ENCODE results near the gene ONECUT1. TPM values are rescaled to one million over a fixed set of nuclear protein-coding genes. Genes with fewer than 3 reads are reported as not detected.

The ONECUT1 gene
- total and polyA plus RNA-seq, 2 donors from 2014 or later, result not detected

DNA sequence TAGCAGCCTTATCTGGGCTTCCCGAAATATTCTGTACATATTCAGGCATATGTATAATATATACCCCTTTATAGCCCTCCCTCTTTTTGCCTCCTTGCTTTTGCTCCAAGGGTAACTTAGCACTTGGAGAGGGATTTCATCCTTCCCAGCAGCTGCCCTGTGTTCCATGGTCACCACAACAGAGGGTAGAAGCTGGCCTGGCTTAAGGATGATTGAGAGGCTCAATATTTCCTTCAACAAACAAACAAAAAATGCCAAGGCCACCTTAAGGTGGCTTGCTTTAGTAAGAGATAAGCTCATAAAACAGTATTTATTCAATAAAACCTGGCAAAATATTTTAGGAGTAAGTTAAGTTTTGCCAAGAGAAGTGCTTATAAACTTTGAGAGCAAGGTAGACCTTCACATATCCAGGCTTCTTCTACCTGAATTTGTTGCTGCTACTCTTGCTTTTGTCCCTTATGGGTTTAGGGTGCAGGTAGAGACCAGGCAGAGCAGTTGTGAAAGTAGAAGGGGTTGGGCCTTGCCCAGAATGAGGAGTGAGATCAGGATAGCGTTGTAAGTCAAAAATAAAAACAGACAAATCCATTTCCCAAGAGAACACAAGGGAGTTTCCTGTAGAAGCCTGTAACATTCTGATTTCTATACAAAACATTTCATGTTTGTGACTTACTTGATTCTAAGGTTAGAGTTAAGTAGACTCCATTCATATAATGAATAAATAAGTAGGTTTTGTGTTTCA, 58.2 kb downstream of the ONECUT1 start:
- H3K9me3 ChIP-seq (ENCODE audit: control insufficient read depth in 2 of 3, insufficient read depth in 1 of 3, low read length in 3 of 3), result no peaks in the 10 kb centered on the region
- intact Hi-C loops (cut with DNase I), result no loop called here
- no peak overlapping the region for H3K27ac ChIP-seq (ENCODE audit: low read depth in 2 of 2, low read length in 2 of 2)
- H3K4me3 ChIP-seq (ENCODE audit: low read length in 3 of 3), result no peak overlapping the region
- TF ChIP-seq, protein P1, sequence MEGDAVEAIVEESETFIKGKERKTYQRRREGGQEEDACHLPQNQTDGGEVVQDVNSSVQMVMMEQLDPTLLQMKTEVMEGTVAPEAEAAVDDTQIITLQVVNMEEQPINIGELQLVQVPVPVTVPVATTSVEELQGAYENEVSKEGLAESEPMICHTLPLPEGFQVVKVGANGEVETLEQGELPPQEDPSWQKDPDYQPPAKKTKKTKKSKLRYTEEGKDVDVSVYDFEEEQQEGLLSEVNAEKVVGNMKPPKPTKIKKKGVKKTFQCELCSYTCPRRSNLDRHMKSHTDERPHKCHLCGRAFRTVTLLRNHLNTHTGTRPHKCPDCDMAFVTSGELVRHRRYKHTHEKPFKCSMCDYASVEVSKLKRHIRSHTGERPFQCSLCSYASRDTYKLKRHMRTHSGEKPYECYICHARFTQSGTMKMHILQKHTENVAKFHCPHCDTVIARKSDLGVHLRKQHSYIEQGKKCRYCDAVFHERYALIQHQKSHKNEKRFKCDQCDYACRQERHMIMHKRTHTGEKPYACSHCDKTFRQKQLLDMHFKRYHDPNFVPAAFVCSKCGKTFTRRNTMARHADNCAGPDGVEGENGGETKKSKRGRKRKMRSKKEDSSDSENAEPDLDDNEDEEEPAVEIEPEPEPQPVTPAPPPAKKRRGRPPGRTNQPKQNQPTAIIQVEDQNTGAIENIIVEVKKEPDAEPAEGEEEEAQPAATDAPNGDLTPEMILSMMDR (IDR thresholded peaks at IDR 0.05; ENCODE audit: borderline replicate concordance, extremely low read depth, insufficient read depth), result no peak
- DNase-seq (no peak), FAIRE-seq (no peak)
- H3K27me3 ChIP-seq (ENCODE audit: control insufficient read depth, insufficient read depth, low read length), result no peaks in the 10 kb centered on the region
- no peaks in the 10 kb centered on the region for H3K36me3 ChIP-seq (ENCODE audit: control insufficient read depth in 2 of 3, insufficient read depth in 3 of 3, low read length in 3 of 3)
- H3K4me1 ChIP-seq (ENCODE audit: control insufficient read depth in 2 of 3, insufficient read depth in 2 of 3, low read depth in 1 of 3, low read length in 3 of 3), result peaks cover 0 to 2% (median 0%) of the 10 kb centered on the region in 3 donors
- no peak overlapping the region for H3K9ac ChIP-seq (ENCODE audit: low read length in 3 of 3)

- no peaks in the 10 kb centered on the region for H3K27me3 ChIP-seq (ENCODE audit: control insufficient read depth, insufficient read depth, low read length)
- peaks cover 0 to 2% (median 0%) of the 10 kb centered on the region in 3 donors for H3K4me1 ChIP-seq (ENCODE audit: control insufficient read depth in 2 of 3, insufficient read depth in 2 of 3, low read depth in 1 of 3, low read length in 3 of 3)
- H3K36me3 ChIP-seq (ENCODE audit: control insufficient read depth in 2 of 3, insufficient read depth in 3 of 3, low read length in 3 of 3), result no peaks in the 10 kb centered on the region
- intact Hi-C loops (cut with DNase I), result no loop called here
- no peak overlapping the region for H3K27ac ChIP-seq (ENCODE audit: low read depth in 2 of 2, low read length in 2 of 2)
- TF ChIP-seq, protein P1 (IDR thresholded peaks at IDR 0.05; ENCODE audit: borderline replicate concordance, extremely low read depth, insufficient read depth), result no peak
- DNase-seq (no peak), FAIRE-seq (no peak)
- H3K4me3 ChIP-seq (ENCODE audit: low read length in 3 of 3), result no peak overlapping the region
- H3K9me3 ChIP-seq (ENCODE audit: control insufficient read depth in 2 of 3, insufficient read depth in 1 of 3, low read length in 3 of 3), result no peaks in the 10 kb centered on the region
- H3K9ac ChIP-seq (ENCODE audit: low read length in 3 of 3), result no peak overlapping the region
Measured at GRCh38 chr15:52731004-52731403, 59.1 kb downstream of the ONECUT1 start.

DNA sequence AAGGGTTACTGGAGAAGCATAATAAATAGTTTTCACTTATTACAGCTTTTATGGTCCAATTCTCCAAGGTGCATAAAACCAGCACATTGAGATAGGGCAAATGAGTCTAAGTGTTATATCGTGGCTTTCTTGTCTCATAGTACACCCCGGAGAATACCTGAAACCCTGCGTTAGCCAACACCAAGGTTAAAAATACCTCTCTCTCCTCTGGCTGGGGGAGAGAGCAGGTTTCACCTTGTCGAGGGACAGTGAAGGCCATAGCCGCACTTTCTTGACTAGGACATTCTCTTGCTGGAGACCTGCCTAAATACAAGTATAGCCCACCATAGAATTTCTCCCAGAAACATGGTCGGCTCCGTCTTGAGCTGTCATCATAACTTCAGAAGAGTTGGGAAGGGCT, 59.5 kb downstream of the ONECUT1 start:
- H3K4me3 ChIP-seq (ENCODE audit: low read length in 3 of 3), result no peak overlapping the region
- no peak overlapping the region for H3K27ac ChIP-seq (ENCODE audit: low read depth in 2 of 2, low read length in 2 of 2)
- TF ChIP-seq, protein P1 (IDR thresholded peaks at IDR 0.05; ENCODE audit: borderline replicate concordance, extremely low read depth, insufficient read depth), result no peak
- H3K27me3 ChIP-seq (ENCODE audit: control insufficient read depth, insufficient read depth, low read length), result no peaks in the 10 kb centered on the region
- no peak overlapping the region for H3K9ac ChIP-seq (ENCODE audit: low read length in 3 of 3)
- H3K4me1 ChIP-seq (ENCODE audit: control insufficient read depth in 2 of 3, insufficient read depth in 2 of 3, low read depth in 1 of 3, low read length in 3 of 3), result peaks cover 0 to 2% (median 0%) of the 10 kb centered on the region in 3 donors
- H3K36me3 ChIP-seq (ENCODE audit: control insufficient read depth in 2 of 3, insufficient read depth in 3 of 3, low read length in 3 of 3), result no peaks in the 10 kb centered on the region
- H3K9me3 ChIP-seq (ENCODE audit: control insufficient read depth in 2 of 3, insufficient read depth in 1 of 3, low read length in 3 of 3), result no peaks in the 10 kb centered on the region
- FAIRE-seq, result no peak
- intact Hi-C loops (cut with DNase I), result no loop called here
- DNase-seq, result no peak

Data from kidney (tissue), 14 donors.